ENCODE data around the gene RNF215.
"Not testable (repeated sequence)": the region's sequence is repeated elsewhere in the genome, so short reads cannot be mapped to it uniquely, and the experiment has no call there.

Gene RNF215

GRCh38 chr22:30421695-30422480, 34.7 kb upstream of the RNF215 start:
- DNase-seq (ENCODE audit: low spot score) = no peak

- DNase-seq (ENCODE audit: low spot score) = peak; percentile 9
These were observed 33.3 kb upstream of the RNF215 start for GRCh38 chr22:30420347-30421125.

- no peak for DNase-seq (ENCODE audit: low spot score)
These were observed 29.6 kb upstream of the RNF215 start for GRCh38 chr22:30416837-30417236.

GRCh38 chr22:30416403-30416802, 29.2 kb upstream of the RNF215 start:
- DNase-seq (ENCODE audit: low spot score) = no peak

GRCh38 chr22:30414525-30415047, 27.4 kb upstream of the RNF215 start:
- no peak for DNase-seq (ENCODE audit: low spot score)

GRCh38 chr22:30413745-30414524, 26.7 kb upstream of the RNF215 start:
- DNase-seq (ENCODE audit: low spot score) = no peak

GRCh38 chr22:30413001-30413400, 25.8 kb upstream of the RNF215 start:
- no peak for DNase-seq (ENCODE audit: low spot score)

- DNase-seq (ENCODE audit: low spot score) = no peak
These were observed 24.6 kb upstream of the RNF215 start for GRCh38 chr22:30411780-30412179.

- no peak for DNase-seq (ENCODE audit: low spot score)
These were observed 21.3 kb upstream of the RNF215 start for GRCh38 chr22:30408388-30409102.

GRCh38 chr22:30406400-30406799, 19.2 kb upstream of the RNF215 start:
- no peak for DNase-seq (ENCODE audit: low spot score)

GRCh38 chr22:30405731-30406130, 18.5 kb upstream of the RNF215 start:
- no peak for DNase-seq (ENCODE audit: low spot score)

- DNase-seq (ENCODE audit: low spot score) = no peak
These were observed 17.1 kb upstream of the RNF215 start for GRCh38 chr22:30404307-30404706.

GRCh38 chr22:30402766-30403104, 15.5 kb upstream of the RNF215 start:
- DNase-seq (ENCODE audit: low spot score) = not testable (repeated sequence)

GRCh38 chr22:30402028-30402765, 15.0 kb upstream of the RNF215 start:
- DNase-seq (ENCODE audit: low spot score) = no peak

GRCh38 chr22:30401024-30401423, 13.8 kb upstream of the RNF215 start:
- not testable (repeated sequence) for DNase-seq (ENCODE audit: low spot score)

GRCh38 chr22:30400159-30400558, 12.9 kb upstream of the RNF215 start:
- no peak for DNase-seq (ENCODE audit: low spot score)

- DNase-seq (ENCODE audit: low spot score) = no peak
These were observed 12.5 kb upstream of the RNF215 start for GRCh38 chr22:30399718-30400117.

GRCh38 chr22:30398685-30399680, 11.8 kb upstream of the RNF215 start:
- no peak for DNase-seq (ENCODE audit: low spot score)

All from LoVo (cell line).